ENCODE data around the gene GCNT2. TPM values are rescaled to one million over a fixed set of nuclear protein-coding genes. Genes with fewer than 3 reads are reported as not detected.
"Not testable (repeated sequence)": the region's sequence is repeated elsewhere in the genome, so short reads cannot be mapped to it uniquely, and the experiment has no call there.

Gene GCNT2
- total RNA-seq, 1 donor from 2014 or later = 71.1 TPM

GRCh38 chr6:10481101-10481500 lies 40.0 kb upstream of the GCNT2 start:
- Mint-ChIP-seq H3K9me3 (ENCODE audit: unreplicated experiment) (no peaks in the 10 kb centered on the region), H3K4me3 (ENCODE audit: unreplicated experiment) (no peak overlapping the region)
- TF ChIP-seq CTCF (IDR thresholded peaks at IDR 0.05; ENCODE audit: unreplicated experiment) = no peak

GRCh38 chr6:10482636-10483257 lies 38.4 kb upstream of the GCNT2 start:
- DNase-seq (ENCODE audit: low spot score) = no peak
- H3K36me3 Mint-ChIP-seq (ENCODE audit: low read depth, unreplicated experiment) = no peaks in the 10 kb centered on the region
- H3K27me3 Mint-ChIP-seq (ENCODE audit: unreplicated experiment) = peaks cover 2% of the 10 kb centered on the region

More at GRCh38 chr6:10481101-10481500, 40.0 kb upstream of the GCNT2 start:
- H3K27me3 Mint-ChIP-seq (ENCODE audit: unreplicated experiment) = peaks cover 2% of the 10 kb centered on the region
- DNase-seq (ENCODE audit: low spot score) = no peak
- no peaks in the 10 kb centered on the region for H3K36me3 Mint-ChIP-seq (ENCODE audit: low read depth, unreplicated experiment)
- no peak overlapping the region for H3K27ac Mint-ChIP-seq (ENCODE audit: unreplicated experiment)
- no peaks in the 10 kb centered on the region for H3K4me1 Mint-ChIP-seq (ENCODE audit: unreplicated experiment)

GRCh38 chr6:10484912-10485311 lies 36.2 kb upstream of the GCNT2 start:
- DNase-seq (ENCODE audit: low spot score) = no peak
- peaks cover 7% of the 10 kb centered on the region for H3K27me3 Mint-ChIP-seq (ENCODE audit: unreplicated experiment)
- peaks cover 5% of the 10 kb centered on the region for H3K4me1 Mint-ChIP-seq (ENCODE audit: unreplicated experiment)
- no peak overlapping the region for H3K4me3 Mint-ChIP-seq (ENCODE audit: unreplicated experiment)
- TF ChIP-seq CTCF (IDR thresholded peaks at IDR 0.05; ENCODE audit: unreplicated experiment) = no peak
- H3K9me3 Mint-ChIP-seq (ENCODE audit: unreplicated experiment) = no peaks in the 10 kb centered on the region
- no peaks in the 10 kb centered on the region for H3K36me3 Mint-ChIP-seq (ENCODE audit: low read depth, unreplicated experiment)
- H3K27ac Mint-ChIP-seq (ENCODE audit: unreplicated experiment) = no peak overlapping the region

More at GRCh38 chr6:10482636-10483257, 38.4 kb upstream of the GCNT2 start:
- H3K27ac Mint-ChIP-seq (ENCODE audit: unreplicated experiment) = no peak overlapping the region
- H3K9me3 Mint-ChIP-seq (ENCODE audit: unreplicated experiment) = no peaks in the 10 kb centered on the region
- no peaks in the 10 kb centered on the region for H3K4me1 Mint-ChIP-seq (ENCODE audit: unreplicated experiment)
- no peak for TF ChIP-seq CTCF (IDR thresholded peaks at IDR 0.05; ENCODE audit: unreplicated experiment)
- H3K4me3 Mint-ChIP-seq (ENCODE audit: unreplicated experiment) = no peak overlapping the region

GRCh38 chr6:10485406-10485805 lies 35.7 kb upstream of the GCNT2 start:
- TF ChIP-seq CTCF (IDR thresholded peaks at IDR 0.05; ENCODE audit: unreplicated experiment) = no peak
- Mint-ChIP-seq H3K36me3 (ENCODE audit: low read depth, unreplicated experiment) (no peaks in the 10 kb centered on the region), H3K4me1 (ENCODE audit: unreplicated experiment) (peaks cover 5% of the 10 kb centered on the region), H3K27ac (ENCODE audit: unreplicated experiment) (no peak overlapping the region), H3K4me3 (ENCODE audit: unreplicated experiment) (no peak overlapping the region), H3K27me3 (ENCODE audit: unreplicated experiment) (peaks cover 7% of the 10 kb centered on the region), H3K9me3 (ENCODE audit: unreplicated experiment) (no peaks in the 10 kb centered on the region)
- no peak for DNase-seq (ENCODE audit: low spot score)

GRCh38 chr6:10486215-10486614 lies 34.9 kb upstream of the GCNT2 start:
- no peak for TF ChIP-seq CTCF (IDR thresholded peaks at IDR 0.05; ENCODE audit: unreplicated experiment)
- Mint-ChIP-seq H3K4me1 (ENCODE audit: unreplicated experiment) (peaks cover 5% of the 10 kb centered on the region), H3K27ac (ENCODE audit: unreplicated experiment) (no peak overlapping the region), H3K27me3 (ENCODE audit: unreplicated experiment) (peaks cover 7% of the 10 kb centered on the region), H3K4me3 (ENCODE audit: unreplicated experiment) (no peak overlapping the region), H3K36me3 (ENCODE audit: low read depth, unreplicated experiment) (no peaks in the 10 kb centered on the region), H3K9me3 (ENCODE audit: unreplicated experiment) (no peaks in the 10 kb centered on the region)
- no peak for DNase-seq (ENCODE audit: low spot score)

- H3K4me3 Mint-ChIP-seq (ENCODE audit: unreplicated experiment); H3K9me3 Mint-ChIP-seq (ENCODE audit: unreplicated experiment); DNase-seq (ENCODE audit: low spot score); H3K27me3 Mint-ChIP-seq (ENCODE audit: unreplicated experiment); H3K27ac Mint-ChIP-seq (ENCODE audit: unreplicated experiment); H3K4me1 Mint-ChIP-seq (ENCODE audit: unreplicated experiment); H3K36me3 Mint-ChIP-seq (ENCODE audit: low read depth, unreplicated experiment): not testable (repeated sequence)
Measured at GRCh38 chr6:10486944-10487588, 34.1 kb upstream of the GCNT2 start.

Measured in endothelial cell (in vitro differentiated cells).